Tongue (tissue), 2 donors: Measurements from ENCODE around the gene ANKRD28. TPM values are rescaled to one million over a fixed set of nuclear protein-coding genes. Genes with fewer than 3 reads are reported as not detected.
A peak's percentile ranks its signal among the peaks of the same experiment; 100 is the strongest.

ENCODE experiments used
- DNase-seq: peaks from one replicate; pipeline ENCODE4 v3.0.0-alpha.2; 2015
- total RNA-seq: library from RNA; depleted of rRNA; stranded (reverse); fragments of >200 nt; gene quantifications from one replicate; pipeline ENCODE4 v1.2.3, GENCODE V29; 2014

Gene ANKRD28
- total RNA-seq, 1 donor from 2014 or later, result 87.9 TPM

DNA sequence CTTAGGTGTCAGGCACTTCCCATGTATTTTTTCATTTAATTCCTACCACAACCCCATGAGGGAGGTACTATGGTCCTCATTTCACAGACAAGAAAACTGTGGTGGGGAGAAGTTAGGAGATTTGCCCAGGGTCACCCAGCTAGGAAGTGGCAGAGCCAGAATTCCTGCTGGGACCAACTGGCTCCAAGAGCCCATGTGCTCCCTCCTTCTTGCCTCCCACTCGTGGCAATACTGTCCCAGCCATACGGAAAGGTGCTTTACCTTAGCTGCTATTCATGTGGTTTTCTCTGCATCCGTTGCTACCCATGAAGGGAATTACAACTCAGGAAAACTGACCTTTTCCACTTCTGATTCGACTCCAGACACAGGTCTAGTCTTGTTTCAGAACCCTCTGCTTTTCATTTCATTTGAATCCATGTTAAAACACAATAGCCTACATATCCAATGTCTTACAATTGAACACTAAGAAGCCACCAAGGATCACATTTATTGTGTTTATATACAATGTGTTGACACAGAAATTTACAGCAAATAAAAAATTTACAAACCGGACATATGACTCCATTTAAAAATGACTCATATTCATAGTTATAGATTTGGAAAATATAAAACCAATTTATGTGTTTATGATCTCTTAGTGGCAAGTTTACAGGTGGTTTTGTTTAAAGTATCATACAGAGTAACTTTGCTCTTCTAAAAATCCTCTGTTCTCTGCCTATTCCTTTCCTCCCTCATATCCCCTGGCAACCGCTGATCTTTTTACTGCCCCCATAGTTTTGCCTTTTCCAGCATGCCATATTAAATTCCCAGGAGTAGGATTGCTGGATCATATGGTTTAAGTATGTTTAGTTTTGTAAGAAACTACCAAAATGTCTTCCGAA is 137.5 kb downstream of the ANKRD28 start:
- no peak for DNase-seq

DNA sequence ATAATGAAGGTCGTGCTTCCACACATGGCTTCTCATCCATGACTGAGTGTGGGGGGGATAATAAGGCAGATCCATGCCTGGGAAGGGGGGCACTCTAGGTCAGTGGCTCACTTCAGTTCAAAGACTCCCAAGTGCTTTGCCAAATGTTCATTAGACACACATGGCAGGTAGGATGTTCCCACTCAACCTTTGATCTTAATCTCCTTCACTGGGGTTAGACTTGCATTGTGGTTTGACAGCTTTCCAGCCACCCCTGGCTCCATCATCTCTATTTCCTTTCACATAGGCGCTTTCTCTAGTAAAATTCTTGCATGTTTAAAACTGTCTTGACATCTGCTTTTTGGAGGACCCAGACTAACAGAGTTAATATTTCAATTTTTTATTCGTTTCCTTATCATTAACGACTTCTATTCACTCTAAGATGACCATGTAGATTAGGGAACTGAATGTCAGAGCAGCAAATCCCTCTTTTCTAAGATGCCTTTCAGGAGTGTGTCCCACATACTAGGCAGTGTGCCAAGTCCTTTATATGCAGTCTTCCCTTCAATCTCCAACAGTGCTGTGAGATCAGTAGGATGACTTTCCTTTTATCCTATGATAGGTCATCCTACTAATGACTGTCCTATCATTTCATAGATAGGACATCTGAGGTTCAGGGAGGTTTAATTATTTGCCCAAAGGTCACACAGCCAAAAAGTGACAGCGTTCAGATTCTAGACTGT is 138.4 kb downstream of the ANKRD28 start:
- DNase-seq, result no peak

DNA sequence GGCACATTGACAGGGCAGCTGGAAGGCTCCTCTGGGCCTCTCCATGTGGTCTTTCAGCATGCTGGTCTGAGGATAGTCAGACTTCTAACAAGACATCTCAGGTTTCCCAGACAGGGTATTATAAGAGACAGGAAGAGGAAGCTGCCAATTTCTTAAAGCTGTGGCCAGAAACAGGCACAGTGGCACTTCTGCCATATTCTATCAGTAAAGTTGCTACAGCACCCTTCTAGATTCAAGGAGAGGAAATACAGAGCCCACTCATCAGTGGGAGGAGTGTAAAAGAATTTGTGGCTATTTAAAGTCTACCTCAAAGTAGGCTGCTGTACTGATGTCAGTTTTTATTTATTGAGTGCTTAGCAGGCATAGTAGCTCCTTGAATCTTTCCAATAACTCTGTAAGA is 140.8 kb downstream of the ANKRD28 start:
- no peak for DNase-seq

DNA sequence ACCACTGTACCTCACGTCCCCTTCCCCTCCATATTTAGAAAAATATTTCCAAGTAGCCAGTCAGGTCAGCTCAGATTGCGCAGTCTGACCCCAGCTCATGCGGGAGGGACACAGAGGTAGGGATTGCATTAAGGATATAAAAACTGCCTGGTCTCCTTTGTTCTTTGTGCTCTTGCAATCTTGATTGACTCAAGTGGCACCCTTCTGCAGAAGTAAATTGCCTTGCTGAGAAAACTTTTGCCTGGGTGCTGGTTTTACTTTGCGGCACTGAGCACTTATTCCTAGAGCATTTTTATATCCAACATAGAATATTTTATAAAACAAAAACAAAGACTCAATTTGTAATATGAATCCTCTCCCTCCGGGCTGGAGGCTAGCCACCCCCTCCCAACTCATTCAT is 141.4 kb downstream of the ANKRD28 start:
- no peak for DNase-seq

DNA sequence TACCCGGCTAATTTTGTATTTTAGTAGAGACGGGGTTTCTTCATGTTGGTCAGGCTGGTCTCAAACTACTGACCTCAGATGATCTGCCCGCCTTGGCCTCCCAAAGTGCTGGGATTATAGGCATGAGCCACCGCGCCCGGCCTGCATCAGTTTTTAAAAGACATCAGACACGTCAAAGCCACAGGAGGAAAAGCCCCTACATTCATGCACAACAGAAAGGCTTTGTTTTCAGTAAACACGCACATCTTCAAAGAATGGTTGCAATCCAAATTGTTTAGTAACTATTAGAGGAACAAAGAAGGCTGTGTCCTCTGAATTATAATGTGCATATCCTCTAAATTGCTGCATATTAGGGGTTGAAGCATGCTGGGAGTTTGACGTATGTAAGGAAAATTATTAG is 142.9 kb downstream of the ANKRD28 start:
- DNase-seq, result no peak

DNA sequence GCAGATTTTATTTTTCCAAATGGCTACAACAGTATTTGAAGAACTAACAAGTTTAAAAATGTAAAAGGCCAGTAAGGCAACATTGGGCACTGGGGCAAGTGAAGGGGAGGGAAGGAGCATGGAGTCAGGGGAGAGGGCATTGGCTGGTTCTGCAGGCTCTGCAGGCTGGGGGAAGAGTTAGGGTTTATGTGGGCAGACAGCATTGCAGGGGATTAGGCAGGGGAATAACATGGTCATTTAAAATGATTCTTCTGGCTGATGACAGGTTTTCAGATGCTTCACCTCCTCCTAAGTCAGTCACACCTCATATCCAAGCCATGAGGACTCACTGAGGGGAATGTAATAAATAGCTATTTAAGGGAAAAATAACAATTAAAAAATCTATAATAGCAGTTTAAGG is 143.7 kb downstream of the ANKRD28 start:
- no peak for DNase-seq

DNA sequence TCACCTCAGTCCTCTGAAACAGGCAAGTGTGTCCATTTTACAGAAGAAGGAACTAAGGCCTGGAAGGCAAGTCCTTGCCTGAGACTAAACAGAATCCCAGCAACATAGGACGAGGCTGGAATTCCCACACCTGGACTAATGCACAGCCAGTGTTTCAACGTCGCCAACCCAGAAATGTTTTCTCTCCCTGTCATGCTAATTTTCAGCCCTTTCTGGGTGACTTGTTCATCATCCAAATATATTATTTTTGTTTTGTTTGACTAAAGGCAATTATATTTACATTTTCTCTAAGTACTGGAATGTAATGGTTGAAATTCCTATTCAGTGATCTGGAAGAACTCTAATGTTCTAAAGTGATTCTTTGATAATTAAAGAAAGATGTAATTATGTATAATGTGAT is 144.5 kb downstream of the ANKRD28 start:
- no peak for DNase-seq

DNA sequence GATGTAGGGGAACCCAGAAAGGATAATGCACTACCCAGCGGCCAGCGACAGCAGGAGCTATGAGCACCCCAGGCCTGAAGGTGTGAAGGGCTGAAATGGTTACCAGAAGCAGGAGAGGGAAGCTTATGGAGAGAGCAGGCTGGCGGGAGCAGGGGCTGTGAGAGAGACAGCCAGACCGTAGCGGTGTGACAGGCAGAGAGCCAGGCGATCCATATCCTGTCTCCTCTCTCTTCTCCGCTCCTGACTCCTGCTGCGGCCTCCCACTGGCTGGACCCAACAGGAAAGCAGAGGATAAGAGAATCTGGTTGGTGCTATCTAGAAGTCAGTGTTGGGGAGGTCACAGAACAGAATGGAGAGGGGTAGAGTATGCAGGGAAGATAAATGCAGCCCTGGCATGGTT is 146.4 kb downstream of the ANKRD28 start:
- DNase-seq, result no peak

DNA sequence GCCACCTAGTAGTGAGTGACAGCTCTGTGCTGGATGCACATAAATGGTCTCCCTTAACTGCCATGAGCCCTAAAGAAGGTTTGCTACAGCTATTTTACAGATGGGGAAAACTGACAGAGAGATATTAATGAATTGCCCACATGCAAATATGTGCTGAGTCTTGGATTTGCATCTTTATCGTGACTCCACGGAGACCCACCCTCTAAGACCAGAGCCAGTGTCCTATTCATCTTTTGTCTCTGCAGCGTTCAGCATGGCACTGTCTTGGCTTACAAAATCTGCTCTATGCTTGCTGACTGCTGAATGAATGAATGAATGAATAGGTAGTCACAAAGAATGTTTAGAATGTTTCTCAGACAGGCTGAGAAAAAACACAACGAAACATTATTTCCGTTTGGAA is 147.9 kb downstream of the ANKRD28 start:
- DNase-seq, result no peak

DNA sequence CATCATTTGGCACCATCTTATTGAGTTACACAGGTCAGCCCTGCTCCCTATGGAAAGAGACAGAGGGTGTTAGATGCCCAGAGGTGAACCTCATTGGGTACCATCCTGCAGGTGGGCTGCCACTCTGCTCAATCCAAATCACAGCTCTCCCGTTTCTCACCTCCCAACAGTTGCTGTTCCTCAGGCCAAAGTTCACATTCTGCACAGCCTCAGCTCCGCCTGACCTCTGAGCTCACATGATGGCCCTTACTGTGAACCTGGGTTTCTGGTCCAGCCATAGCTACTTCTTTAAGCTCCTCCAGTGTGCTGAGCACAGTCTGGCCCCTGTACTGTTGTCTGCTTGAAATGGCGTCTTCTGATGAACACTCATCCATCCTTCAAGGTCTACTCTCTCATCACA is 148.4 kb downstream of the ANKRD28 start:
- DNase-seq, result no peak

DNA sequence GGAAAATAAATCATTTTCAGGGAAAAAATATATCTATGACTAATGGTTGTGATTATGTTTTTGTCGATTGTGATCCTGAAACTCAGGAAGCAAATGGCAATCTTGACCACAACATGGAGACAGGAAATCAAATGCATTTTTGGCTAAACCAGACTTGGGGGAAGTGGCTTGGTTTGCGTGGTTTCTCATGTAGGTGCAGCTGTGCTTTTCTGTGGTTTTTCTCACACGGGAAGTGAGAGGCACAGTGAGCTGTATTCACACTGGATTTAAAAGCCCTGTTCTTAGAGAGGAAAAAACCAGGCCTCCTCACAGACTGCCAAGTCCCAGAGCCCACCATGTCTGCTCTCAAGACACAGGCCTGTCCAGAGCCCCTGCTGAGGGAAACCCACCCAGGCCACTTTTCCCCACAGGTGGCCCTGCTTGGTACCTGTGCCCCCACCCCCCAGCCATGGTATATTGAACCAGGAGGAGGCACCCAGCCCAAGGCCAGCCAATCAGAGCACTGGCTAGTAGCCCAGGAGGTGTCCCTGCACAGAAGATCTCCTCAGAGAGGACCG is 150.1 kb downstream of the ANKRD28 start:
- DNase-seq, result peak; percentile 69

DNA sequence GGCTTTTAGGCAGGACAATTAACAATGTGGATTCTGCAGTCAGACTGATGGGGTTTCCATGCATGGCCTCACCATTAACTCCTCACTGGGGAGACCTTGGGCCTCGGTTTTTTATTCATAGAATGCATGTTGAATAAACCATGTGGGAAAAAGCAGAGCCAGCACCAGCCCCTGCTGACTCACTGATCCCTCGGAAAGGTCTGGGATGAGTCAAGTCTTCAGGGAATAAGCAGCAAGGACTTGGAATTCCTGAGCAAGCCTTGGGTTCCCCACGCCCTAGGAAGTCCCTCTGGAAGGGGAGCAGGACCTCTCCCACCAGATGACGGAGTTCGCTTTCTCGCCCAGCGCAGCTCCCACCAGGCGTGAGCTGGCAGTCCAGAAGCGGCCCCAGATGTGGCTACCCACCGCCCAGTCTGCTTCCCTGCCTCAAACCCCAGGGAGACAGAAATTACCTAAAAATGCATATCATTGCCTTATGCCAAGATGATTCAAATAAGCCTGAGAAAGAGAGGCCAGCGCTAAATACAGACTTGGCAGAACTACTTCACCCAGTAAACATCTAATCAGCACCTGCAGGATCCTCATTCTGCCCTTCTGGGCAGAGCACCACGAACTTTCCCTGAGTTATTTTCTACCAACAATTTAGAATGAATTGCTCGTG is 150.8 kb downstream of the ANKRD28 start:
- peak; percentile 77 for DNase-seq

DNA sequence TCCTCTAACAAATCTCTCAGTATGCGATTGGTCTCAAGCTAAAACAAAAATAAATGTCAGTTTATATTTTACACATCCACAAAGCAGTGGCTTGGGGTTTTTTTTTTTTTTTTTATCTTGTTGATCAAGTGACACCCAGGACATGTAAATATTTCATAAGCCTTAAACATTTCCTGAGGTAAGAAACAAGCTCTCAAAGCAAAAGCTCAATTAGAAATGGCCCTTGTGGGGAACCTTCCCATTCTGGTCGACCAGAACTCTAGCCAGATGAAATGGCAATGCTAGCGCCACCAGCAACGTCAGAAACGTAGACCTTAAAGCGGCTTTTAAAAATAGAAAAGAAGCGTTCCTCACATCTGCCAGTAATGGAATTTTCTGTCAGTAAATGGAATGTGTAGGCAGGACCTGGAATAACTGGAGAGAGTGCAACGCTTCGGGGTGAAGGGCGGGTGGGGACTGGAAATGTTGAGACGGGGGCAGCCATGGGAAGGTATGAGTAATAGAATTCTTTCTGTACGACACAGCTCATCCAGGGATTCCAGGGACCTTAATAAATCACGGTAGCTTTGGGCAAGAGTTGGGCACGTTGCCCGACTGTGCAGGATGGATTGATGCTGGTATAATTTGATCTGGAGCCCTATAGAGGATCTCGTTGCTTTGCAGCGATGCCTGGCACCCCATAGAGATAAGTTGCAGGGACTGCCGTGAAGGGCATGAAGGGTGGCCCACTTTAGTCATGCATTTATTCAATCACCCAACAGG is 151.9 kb downstream of the ANKRD28 start:
- DNase-seq, result peak; percentile 51

DNA sequence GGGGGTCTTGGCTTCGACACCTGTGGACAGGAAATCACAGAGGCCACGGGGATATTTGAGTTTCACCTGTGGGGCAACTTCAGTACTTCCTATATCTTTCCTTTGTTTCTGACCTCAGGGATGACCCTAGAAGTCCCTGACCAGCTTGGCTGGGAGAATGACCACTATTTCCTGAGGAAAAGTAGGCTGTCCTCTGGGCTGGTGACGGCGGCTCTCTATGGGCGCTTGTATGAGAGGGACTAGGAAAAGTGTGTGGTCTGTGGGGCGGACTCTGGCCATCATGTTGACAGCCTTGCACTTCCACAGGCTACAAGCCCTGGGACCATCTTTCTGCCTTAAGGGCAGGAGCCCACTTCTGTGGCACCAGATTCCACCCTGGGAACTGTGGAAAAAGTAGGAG is 152.5 kb downstream of the ANKRD28 start:
- DNase-seq, result no peak

DNA sequence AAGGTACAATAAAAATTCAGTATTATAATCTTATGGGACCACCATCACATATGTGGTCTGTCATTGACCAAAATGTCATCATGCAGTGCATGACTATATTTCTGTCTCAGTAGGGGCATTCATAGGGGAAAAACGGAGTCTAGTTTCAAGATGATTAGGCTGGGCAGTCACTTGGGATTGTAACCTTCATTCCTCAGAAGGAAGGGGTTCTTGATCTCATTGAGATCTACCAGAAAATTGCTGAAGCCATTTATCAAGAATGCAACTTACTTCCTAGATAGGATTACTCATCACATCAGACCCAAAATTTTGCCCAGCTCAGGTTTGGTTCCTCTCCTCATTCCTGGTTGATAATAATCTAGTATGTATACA is 158.9 kb downstream of the ANKRD28 start:
- DNase-seq, result no peak

DNA sequence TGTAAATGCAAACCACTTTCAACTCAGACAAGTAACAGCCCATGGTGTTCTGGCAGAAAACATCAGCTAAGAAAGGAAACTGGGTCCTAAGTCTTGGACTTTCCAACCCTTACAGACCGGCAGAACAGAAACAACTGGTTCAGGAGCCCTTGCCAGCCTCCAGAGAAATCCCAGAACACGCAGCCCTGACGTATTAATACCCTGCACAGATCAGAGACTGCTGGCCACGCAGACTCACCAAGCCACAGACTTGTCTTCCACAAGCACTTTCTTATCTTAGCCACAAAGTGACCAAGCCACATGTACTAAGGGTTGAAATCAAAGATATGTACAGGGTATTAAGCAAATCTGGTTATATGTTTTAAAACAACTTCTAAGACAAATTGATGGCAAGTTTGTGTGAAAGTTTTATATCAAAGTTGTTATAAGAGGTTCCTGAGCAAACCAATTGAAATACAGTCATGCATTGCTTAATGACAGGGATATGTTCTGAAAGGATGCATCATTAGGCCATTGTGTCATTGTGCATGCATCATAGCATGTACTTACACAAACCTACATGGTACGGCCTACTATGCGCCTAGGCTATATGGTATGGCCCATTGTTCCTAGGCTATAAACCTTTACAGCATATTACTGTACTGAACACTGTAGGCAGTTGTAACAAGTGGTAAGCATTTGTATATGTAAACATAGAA is 159.4 kb downstream of the ANKRD28 start:
- DNase-seq, result no peak

DNA sequence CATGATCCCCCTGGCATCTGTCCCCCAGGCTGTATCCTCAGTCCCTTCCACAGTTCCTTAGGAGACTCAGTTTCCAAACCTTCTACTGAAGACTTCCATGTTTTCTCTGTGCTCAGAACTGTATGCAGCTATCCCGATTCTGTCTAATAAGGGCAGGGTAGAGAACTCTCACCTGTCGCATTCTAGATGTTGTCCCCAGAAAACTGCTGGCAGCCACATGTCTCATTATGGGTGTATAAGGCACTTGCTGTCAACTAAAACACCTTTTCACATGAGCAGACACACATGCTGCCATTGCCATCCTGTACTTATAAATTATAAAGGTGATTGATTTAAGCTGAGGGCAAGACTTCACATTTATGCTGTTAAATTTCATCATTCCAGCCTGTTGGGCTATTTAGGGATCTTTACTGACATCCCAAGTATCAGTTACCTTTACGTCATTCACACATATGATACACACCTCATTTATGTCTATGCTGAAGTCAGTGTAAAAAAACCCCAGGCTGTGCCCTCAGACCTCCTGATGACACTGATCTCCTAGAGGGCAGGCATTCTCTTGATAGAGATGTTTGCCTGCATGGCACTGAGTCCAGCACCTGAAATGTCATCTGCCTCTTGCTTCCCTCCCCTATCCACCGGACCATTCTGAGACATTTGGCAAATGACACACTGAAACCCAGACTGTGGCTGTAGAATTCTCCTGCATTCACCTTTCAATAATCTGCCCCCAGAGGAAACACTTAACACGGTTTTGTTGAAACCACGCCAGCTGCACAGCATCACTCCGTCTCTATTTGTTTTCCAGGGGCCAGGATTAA is 160.4 kb downstream of the ANKRD28 start:
- DNase-seq, result no peak

DNA sequence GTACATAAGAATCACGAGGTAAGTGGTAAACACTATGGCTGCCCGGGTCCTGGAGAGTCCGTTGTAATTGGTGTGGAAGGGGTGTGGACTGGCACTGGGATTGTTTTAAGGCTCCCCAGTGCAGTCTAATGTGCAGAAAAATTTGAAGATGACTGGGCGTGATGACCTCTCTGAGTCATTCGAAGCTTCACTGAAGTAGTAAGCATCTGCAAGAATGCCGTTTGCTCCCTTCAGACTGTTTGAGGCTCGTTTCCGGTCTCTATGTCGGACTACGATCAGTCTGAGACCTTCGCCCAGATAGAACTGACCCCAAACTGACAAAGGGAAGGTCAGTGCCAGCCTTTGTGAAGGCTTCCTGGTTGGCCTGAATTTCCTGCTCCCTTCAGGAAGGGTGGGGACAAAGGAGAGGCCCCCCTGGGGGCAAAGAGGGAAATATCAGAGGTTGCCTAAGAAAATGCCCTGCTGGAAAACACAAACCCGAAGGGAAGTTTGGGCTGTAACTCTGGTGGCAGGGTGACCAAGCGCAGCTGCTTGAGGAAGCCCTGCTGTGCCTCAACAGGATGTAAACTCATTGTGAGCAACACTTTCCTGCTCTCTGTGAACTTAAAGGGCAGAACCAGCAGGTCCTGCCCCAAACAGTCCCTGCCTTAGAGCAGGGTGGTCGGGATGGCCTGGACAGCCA is 161.6 kb downstream of the ANKRD28 start:
- no peak for DNase-seq

DNA sequence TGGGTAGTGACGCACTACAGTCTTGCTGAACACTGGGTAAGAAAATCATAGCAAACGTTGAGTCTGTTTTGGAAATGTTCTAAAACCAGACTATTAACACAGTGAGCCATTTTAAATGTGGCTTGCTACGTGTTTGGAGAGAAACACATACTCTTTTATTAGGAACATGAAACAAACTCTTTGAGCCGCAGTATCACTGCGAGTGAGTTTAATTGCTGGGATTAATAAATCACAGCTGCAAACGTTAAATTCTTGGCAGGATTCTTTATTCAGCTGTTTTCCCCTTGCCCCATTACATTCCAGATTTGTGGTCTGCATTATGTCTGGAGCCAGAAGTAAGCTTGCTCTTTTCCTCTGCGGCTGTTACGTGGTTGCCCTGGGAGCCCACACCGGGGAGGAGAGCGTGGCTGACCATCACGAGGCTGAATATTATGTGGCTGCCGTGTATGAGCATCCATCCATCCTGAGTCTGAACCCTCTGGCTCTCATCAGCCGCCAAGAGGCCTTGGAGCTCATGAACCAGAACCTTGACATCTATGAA is 162.6 kb downstream of the ANKRD28 start:
- peak; percentile 91 for DNase-seq

DNA sequence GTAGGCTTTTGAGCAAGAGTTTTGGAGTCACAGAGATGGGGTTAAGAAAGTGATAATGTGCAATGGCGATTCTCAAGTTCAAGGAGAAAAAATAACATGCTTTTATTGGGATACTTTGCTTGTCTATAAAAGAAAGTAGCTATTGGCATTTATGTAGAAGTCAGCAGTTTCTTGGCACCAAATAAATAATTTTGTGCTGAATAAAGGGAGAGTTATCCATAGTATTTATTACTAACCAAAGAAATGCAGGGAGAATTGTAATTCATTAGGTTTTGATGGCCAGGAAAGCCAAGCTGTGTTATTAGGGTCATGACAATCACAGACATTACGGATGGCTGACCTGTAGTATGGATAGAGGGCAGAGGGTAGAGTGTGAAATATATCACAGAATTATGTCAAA is 163.1 kb downstream of the ANKRD28 start:
- DNase-seq, result no peak
